GM18498 (cell line): ENCODE data around the gene SLC17A7.

Experiments
- ATAC-seq: cut with Tn5 transposase; IDR thresholded peaks from one replicate; pipeline ENCODE4 v1.9.1; 2021; ENCODE audit warnings: mild to moderate bottlenecking, moderate library complexity; ENCODE audit not compliant: unreplicated experiment

Gene SLC17A7

DNA sequence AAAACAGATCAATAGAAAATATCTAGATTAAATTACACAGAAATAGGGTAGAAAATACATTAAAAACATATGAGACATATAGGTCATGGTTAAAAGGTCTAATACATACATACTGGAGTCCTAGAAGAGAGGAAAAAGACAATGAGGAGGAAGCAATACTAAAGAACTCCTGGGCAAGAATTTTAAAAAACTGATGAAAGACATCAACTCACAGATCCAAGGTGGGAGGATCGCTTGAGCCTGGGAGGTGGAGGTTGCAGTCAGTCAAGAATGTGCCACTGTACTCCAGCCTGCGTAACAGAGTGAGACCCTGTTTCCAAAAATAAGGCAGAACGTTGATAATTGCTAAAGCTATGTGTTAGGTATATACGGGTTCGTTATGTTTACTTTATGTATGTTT is 58.7 kb downstream of the SLC17A7 start:
- ATAC-seq, result no peak

GRCh38 chr19:49380391-49380790 is 60.9 kb downstream of the SLC17A7 start:
- ATAC-seq, result no peak
